CD4-positive, alpha-beta T cell (primary cell): ENCODE data around the gene ZBTB20. TPM values are rescaled to one million over a fixed set of nuclear protein-coding genes. Genes with fewer than 3 reads are reported as not detected.

Experiments
- ATAC-seq: fragments of 200-7000 bp; cut with Tn5 transposase; one replicate; pipeline ENCODE4 v1.10.0; 2022; ENCODE audit warnings: mild to moderate bottlenecking; ENCODE audit not compliant: poor library complexity
- CTCF ChIA-PET: fragments of 350-600 bp; sonication (Branson Sonifier 250); formaldehyde crosslinking; loops from one replicate; lab custom pipeline; 2021; ENCODE audit warnings: antibody characterized with exemption, inconsistent platforms; lab: Charles Lee
- POLR2A ChIA-PET: fragments of 350-600 bp; sonication (Branson Sonifier 250); formaldehyde crosslinking; loops from one replicate; lab custom pipeline; 2021; ENCODE audit warnings: antibody characterized with exemption, inconsistent platforms; lab: Charles Lee
- DNase-seq, 14 experiments: peaks; one replicate each; pipeline ENCODE4 v3.0.0-alpha.2; 2013 to 2020; ENCODE audit warnings: mixed read lengths in 2 of 14
- H3K27ac ChIP-seq, 2 donors: one replicate each; pipeline versions ENCODE4 v1.5.1 to v1.7.0; 2013; ENCODE audit warnings: low read length in 2 of 2, low read depth in 1 of 2, mild to moderate bottlenecking in 1 of 2
- H3K27me3 ChIP-seq, 2 experiments: 1 replicate in 1 of 2; 2 replicates in 1 of 2; pipeline versions ENCODE4 v1.6.1 to v1.7.0; 2013; ENCODE audit warnings: low read length in 2 of 2, control low read depth in 1 of 2, mild to moderate bottlenecking in 1 of 2, moderate library complexity in 1 of 2; ENCODE audit not compliant: insufficient read depth in 2 of 2, control insufficient read depth in 1 of 2
- H3K36me3 ChIP-seq: one replicate; pipeline ENCODE4 v1.6.1; 2013; ENCODE audit warnings: low read length, control low read depth; ENCODE audit not compliant: insufficient read depth
- H3K4me1 ChIP-seq: one replicate; pipeline ENCODE4 v1.6.1; 2013; ENCODE audit warnings: low read length, control low read depth; ENCODE audit not compliant: insufficient read depth
- H3K4me3 ChIP-seq: one replicate; pipeline ENCODE4 v1.5.1; 2013; ENCODE audit warnings: mild to moderate bottlenecking, low read length, moderate library complexity
- H3K9me3 ChIP-seq, 2 experiments: 1 replicate in 1 of 2; 2 replicates in 1 of 2; pipeline versions ENCODE4 v1.6.1 to v1.7.0; 2013; ENCODE audit warnings: low read length in 2 of 2, mild to moderate bottlenecking in 2 of 2, control low read depth in 1 of 2, moderate library complexity in 1 of 2; ENCODE audit not compliant: control insufficient read depth in 1 of 2, insufficient read depth in 1 of 2
- H3K27ac Mint-ChIP-seq: one replicate; pipeline ENCODE4 v1.8.0; 2020; ENCODE audit warnings: mixed read lengths
- H3K27me3 Mint-ChIP-seq: one replicate; pipeline ENCODE4 v1.8.0; 2021; ENCODE audit warnings: mixed read lengths
- H3K36me3 Mint-ChIP-seq: one replicate; pipeline ENCODE4 v1.8.0; 2021; ENCODE audit warnings: low read depth, mixed read lengths
- H3K4me1 Mint-ChIP-seq: one replicate; pipeline ENCODE4 v1.8.0; 2021; ENCODE audit warnings: low read depth, mixed read lengths
- H3K4me3 Mint-ChIP-seq: one replicate; pipeline ENCODE4 v1.8.0; 2020; ENCODE audit warnings: mild to moderate bottlenecking, mixed read lengths
- H3K9me3 Mint-ChIP-seq: one replicate; pipeline ENCODE4 v1.8.0; 2020; ENCODE audit warnings: mixed read lengths
- CTCF ChIP-seq: fragments of 200-600 bp; IDR thresholded peaks from one replicate; pipeline ENCODE4 v1.8.0; 2022; ENCODE audit warnings: antibody characterized with exemption, mild to moderate bottlenecking
- intact Hi-C, 2 experiments: fragments of 100-400 bp; cut with DNase I in 1 of 2; cut with micrococcal nuclease in 1 of 2; formaldehyde crosslinking; loops; one replicate each; pipeline versions ENCODE4 v1.15.1 to v1.9.0; 2023 to 2025; cut with DNase I, micrococcal nuclease
- total RNA-seq, 174 experiments: library from RNA in 2 of 174; stranded (reverse) in 2 of 174; gene quantifications; one replicate each; pipeline ENCODE4 v1.2.3 and lab custom pipeline; 2021 to 2026

The ZBTB20 gene
- total RNA-seq, 2 experiments from 2014 or later: 41.6 to 47.4 TPM

- intact Hi-C loops: no loop called here
- Mint-ChIP-seq H3K27me3 (no peaks in the 10 kb centered on the region), H3K4me3 (no peak overlapping the region), H3K4me1 (no peaks in the 10 kb centered on the region), H3K27ac (no peak overlapping the region), H3K9me3 (no peaks in the 10 kb centered on the region), H3K36me3 (peaks cover 22% of the 10 kb centered on the region)
- CTCF ChIA-PET: interaction anchor here (0.8 kb wide), 1 partner anchor 18 kb away, joined by 3 read pairs; no protein-coding TSS in a partner anchor
- POLR2A ChIA-PET: no interaction called here
- Histone ChIP-seq H3K9me3 (no peaks in the 10 kb centered on the region), H3K27ac (no peak overlapping the region), H3K4me3 (no peak overlapping the region), H3K27me3 (no peaks in the 10 kb centered on the region), H3K36me3 (no peaks in the 10 kb centered on the region), H3K4me1 (peaks cover 2% of the 10 kb centered on the region)
- ATAC-seq (no peak), DNase-seq (no peak)
- peak; percentile 28 for TF ChIP-seq CTCF
These were observed 619.9 kb downstream of the ZBTB20 start for GRCh38 chr3:114527036-114527644.

- Mint-ChIP-seq H3K4me1 (no peaks in the 10 kb centered on the region), H3K27me3 (no peaks in the 10 kb centered on the region), H3K9me3 (no peaks in the 10 kb centered on the region), H3K36me3 (peaks cover 11% of the 10 kb centered on the region), H3K4me3 (no peak overlapping the region), H3K27ac (no peak overlapping the region)
- ATAC-seq (no peak), DNase-seq (no peak)
- ChIA-PET POLR2A (no interaction called here), CTCF (interaction anchor here (1.2 kb wide), 1 partner anchor 10 kb away, joined by 3 read pairs; no protein-coding TSS in a partner anchor)
- Histone ChIP-seq H3K27ac (no peak overlapping the region), H3K4me3 (no peak overlapping the region), H3K36me3 (no peaks in the 10 kb centered on the region), H3K4me1 (no peaks in the 10 kb centered on the region), H3K27me3 (no peaks in the 10 kb centered on the region), H3K9me3 (no peaks in the 10 kb centered on the region)
- intact Hi-C loops: no loop called here
- no peak for TF ChIP-seq CTCF
These were observed 621.8 kb downstream of the ZBTB20 start for GRCh38 chr3:114525278-114525677.

GRCh38 chr3:114519415-114519814 lies 627.7 kb downstream of the ZBTB20 start:
- ChIA-PET POLR2A (no interaction called here), CTCF (no interaction called here)
- no peaks in the 10 kb centered on the region for H3K4me1 Mint-ChIP-seq
- DNase-seq (peak in 3 of 14 experiments; percentile 23 to 47 (median 41)), ATAC-seq (peak; percentile 52)
- no peaks in the 10 kb centered on the region for H3K9me3 ChIP-seq
- H3K27me3 ChIP-seq: no peaks in the 10 kb centered on the region
- H3K9me3 Mint-ChIP-seq: no peaks in the 10 kb centered on the region
- H3K4me3 Mint-ChIP-seq: no peak overlapping the region
- H3K27ac Mint-ChIP-seq: no peak overlapping the region
- no peaks in the 10 kb centered on the region for H3K4me1 ChIP-seq
- no peak for TF ChIP-seq CTCF
- H3K27ac ChIP-seq: no peak overlapping the region
- H3K36me3 Mint-ChIP-seq: peaks cover 3% of the 10 kb centered on the region
- intact Hi-C loops: no loop called here
- H3K36me3 ChIP-seq: no peaks in the 10 kb centered on the region
- H3K27me3 Mint-ChIP-seq: no peaks in the 10 kb centered on the region
- no peak overlapping the region for H3K4me3 ChIP-seq
